Stimulated activated CD4-positive, alpha-beta T cell treated with anti-CD3 and anti-CD28 coated beads, Interleukin-1b, Interleukin-23, amount 100 ng/mL, for 1 hour (primary cell): ENCODE measurements around the gene PLXNB3.
"Not testable (repeated sequence)": the region's sequence is repeated elsewhere in the genome, so short reads cannot be mapped to it uniquely, and the experiment has no call there.

Experiments used
- DNase-seq, 2 donors: peaks; one replicate each; pipeline ENCODE4 v3.0.0-alpha.2; 2020; ENCODE audit warnings: low read depth in 2 of 2

PLXNB3 gene

GRCh38 chrX:153763989-153764755 lies at the start of gene PLXNB3:
TSS of gene PLXNB3 (plus strand) at chrX:153764249. CDS start at chrX:153765536, 1,287 bp downstream.
- peak; percentile 38 to 51 for DNase-seq

GRCh38 chrX:153714256-153714655 lies 49.8 kb upstream of the PLXNB3 start:
- no peak for DNase-seq

GRCh38 chrX:153717445-153717844 lies 46.6 kb upstream of the PLXNB3 start:
- no peak for DNase-seq

GRCh38 chrX:153719238-153719637 lies 44.8 kb upstream of the PLXNB3 start:
- no peak for DNase-seq

- DNase-seq: no peak
These were observed 44.3 kb upstream of the PLXNB3 start for GRCh38 chrX:153719701-153720100.

- no peak for DNase-seq
These were observed 41.2 kb upstream of the PLXNB3 start for GRCh38 chrX:153722704-153723350.

GRCh38 chrX:153723351-153724251 lies 40.4 kb upstream of the PLXNB3 start:
- DNase-seq: peak in 1 of 2 donors; percentile 37

GRCh38 chrX:153724252-153725038 lies 39.6 kb upstream of the PLXNB3 start, which contains the start of the genes ABCD1 and BCAP31:
TSS of gene ABCD1 (plus strand) at chrX:153724856. CDS start at chrX:153725267, 411 bp downstream.
TSS of gene BCAP31 (minus strand) at chrX:153724387. CDS start at chrX:153723244, 1,143 bp downstream.
- peak; percentile 75 to 77 for DNase-seq

GRCh38 chrX:153725039-153725831 lies 38.8 kb upstream of the PLXNB3 start:
- no peak for DNase-seq

GRCh38 chrX:153725832-153726285 lies 38.2 kb upstream of the PLXNB3 start:
- no peak for DNase-seq

- DNase-seq: no peak
These were observed 37.5 kb upstream of the PLXNB3 start for GRCh38 chrX:153726286-153727122.

- no peak for DNase-seq
These were observed 36.7 kb upstream of the PLXNB3 start for GRCh38 chrX:153727123-153727931.

- DNase-seq: no peak
These were observed 36.0 kb upstream of the PLXNB3 start for GRCh38 chrX:153728095-153728494.

GRCh38 chrX:153728951-153729631 lies 35.0 kb upstream of the PLXNB3 start:
- no peak for DNase-seq

GRCh38 chrX:153730115-153730514 lies 33.9 kb upstream of the PLXNB3 start:
- DNase-seq: not testable (repeated sequence)

- no peak for DNase-seq
These were observed 32.8 kb upstream of the PLXNB3 start for GRCh38 chrX:153731117-153731844.

GRCh38 chrX:153731845-153732215 lies 32.2 kb upstream of the PLXNB3 start:
- no peak for DNase-seq
